Retinal pigment epithelial cell (primary cell): ENCODE measurements around the gene HRG.
A peak's percentile ranks its signal among the peaks of the same experiment; 100 is the strongest.

Experiments used
- DNase-seq: peaks from one replicate; pipeline ENCODE4 v3.0.0-alpha.2; 2010; ENCODE audit warnings: low read depth
- H3K4me3 ChIP-seq: 2 replicates; pipeline ENCODE4 v1.5.1; 2011; ENCODE audit warnings: mild to moderate bottlenecking, low read length, control low read depth, moderate library complexity
- TF ChIP-seq, protein P1 (sequence below): conservative IDR thresholded peaks from 2 replicates; pipeline ENCODE4 v1.5.1; 2011; ENCODE audit warnings: low read depth, low read length, control low read depth, inconsistent platforms

Gene HRG, protein sequence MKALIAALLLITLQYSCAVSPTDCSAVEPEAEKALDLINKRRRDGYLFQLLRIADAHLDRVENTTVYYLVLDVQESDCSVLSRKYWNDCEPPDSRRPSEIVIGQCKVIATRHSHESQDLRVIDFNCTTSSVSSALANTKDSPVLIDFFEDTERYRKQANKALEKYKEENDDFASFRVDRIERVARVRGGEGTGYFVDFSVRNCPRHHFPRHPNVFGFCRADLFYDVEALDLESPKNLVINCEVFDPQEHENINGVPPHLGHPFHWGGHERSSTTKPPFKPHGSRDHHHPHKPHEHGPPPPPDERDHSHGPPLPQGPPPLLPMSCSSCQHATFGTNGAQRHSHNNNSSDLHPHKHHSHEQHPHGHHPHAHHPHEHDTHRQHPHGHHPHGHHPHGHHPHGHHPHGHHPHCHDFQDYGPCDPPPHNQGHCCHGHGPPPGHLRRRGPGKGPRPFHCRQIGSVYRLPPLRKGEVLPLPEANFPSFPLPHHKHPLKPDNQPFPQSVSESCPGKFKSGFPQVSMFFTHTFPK

DNA sequence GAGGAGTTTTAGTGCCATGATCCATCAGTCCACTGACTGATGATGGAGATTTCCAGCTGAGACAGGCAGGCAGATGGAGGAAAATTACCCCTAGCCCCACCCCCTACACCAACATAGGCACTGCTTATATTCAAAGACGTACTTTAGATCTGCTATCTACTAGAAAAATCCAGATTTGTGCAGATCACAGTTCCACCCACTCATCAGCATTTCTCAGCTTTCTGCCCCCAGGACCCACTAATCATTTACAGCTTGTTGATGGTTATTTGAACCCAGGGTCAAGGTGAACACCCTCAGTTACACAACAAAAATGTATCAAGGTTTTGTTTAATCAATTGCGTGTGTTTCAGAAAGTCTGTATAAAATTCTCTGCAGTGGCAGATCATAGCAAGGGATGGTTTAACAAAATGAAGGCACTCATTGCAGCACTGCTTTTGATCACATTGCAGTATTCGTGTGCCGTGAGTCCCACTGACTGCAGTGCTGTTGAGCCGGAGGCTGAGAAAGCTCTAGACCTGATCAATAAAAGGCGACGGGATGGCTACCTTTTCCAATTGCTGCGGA, at the start of gene HRG:
Gene HRG, plus strand, starts transcription at position 390 of the 564 bp plus-strand sequence. Its CDS starts 18 bp downstream, at position 408.
- H3K4me3 ChIP-seq = no peak within 1 kb of the TSS
- TF ChIP-seq, protein P1, sequence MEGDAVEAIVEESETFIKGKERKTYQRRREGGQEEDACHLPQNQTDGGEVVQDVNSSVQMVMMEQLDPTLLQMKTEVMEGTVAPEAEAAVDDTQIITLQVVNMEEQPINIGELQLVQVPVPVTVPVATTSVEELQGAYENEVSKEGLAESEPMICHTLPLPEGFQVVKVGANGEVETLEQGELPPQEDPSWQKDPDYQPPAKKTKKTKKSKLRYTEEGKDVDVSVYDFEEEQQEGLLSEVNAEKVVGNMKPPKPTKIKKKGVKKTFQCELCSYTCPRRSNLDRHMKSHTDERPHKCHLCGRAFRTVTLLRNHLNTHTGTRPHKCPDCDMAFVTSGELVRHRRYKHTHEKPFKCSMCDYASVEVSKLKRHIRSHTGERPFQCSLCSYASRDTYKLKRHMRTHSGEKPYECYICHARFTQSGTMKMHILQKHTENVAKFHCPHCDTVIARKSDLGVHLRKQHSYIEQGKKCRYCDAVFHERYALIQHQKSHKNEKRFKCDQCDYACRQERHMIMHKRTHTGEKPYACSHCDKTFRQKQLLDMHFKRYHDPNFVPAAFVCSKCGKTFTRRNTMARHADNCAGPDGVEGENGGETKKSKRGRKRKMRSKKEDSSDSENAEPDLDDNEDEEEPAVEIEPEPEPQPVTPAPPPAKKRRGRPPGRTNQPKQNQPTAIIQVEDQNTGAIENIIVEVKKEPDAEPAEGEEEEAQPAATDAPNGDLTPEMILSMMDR = no peak
- no peak for DNase-seq

DNA sequence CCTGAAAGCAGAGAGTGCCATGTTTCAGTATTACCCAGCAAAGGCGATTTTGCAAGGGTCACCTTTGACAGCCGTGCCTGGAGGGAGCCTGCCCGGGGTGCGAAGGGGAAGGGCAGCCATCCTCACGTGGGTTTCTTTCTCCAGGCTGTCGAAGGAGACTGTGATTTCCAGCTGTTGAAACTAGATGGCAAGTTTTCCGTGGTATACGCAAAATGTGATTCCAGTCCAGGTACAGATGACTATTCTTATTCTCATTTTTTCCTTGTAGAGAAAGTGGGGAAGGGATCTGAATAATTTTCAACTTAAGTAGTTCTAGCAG, 49.6 kb upstream of the HRG start:
- DNase-seq = no peak
- H3K4me3 ChIP-seq = no peak overlapping the region
- TF ChIP-seq, protein P1 = no peak

DNA sequence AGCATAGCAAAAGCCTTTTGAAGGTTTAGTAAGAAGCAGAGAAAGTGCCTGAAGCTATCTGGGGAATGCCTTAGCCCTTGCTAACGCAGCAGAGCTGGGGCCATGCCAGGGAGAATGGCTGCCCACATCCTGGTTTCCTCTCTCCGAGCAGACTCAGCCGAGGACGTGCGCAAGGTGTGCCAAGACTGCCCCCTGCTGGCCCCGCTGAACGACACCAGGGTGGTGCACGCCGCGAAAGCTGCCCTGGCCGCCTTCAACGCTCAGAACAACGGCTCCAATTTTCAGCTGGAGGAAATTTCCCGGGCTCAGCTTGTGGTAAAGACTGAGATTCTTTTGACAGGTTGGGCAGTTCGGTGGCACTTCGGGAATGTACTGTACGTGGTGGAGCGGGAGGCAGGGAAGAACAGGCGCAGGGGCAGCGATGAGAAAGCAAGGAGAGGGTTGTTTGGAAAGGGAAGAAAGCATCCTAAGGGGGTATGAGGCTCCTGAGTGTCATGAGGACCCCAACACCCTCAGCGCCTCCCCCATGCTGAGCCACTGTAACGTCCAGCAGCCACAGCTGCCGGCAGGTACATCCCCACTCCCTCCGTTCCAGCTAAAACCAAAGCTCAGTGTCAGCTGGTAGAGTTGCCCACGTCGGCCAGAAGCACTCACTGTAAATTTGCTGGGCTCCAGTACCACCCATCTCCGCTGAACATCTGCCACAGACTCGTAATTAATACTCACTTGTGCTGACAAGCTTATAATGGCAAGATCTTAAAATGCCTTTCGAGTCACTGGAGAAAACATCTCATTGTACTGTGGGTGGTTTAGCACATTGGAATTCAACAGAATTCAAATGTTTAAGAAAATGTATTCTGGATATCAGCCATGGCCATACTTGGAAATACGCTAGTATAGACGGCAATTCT, 48.5 kb upstream of the HRG start:
- peak; percentile 86 for DNase-seq
- TF ChIP-seq, protein P1 = peak; percentile 97
- H3K4me3 ChIP-seq = peak overlapping the region; percentile 27

DNA sequence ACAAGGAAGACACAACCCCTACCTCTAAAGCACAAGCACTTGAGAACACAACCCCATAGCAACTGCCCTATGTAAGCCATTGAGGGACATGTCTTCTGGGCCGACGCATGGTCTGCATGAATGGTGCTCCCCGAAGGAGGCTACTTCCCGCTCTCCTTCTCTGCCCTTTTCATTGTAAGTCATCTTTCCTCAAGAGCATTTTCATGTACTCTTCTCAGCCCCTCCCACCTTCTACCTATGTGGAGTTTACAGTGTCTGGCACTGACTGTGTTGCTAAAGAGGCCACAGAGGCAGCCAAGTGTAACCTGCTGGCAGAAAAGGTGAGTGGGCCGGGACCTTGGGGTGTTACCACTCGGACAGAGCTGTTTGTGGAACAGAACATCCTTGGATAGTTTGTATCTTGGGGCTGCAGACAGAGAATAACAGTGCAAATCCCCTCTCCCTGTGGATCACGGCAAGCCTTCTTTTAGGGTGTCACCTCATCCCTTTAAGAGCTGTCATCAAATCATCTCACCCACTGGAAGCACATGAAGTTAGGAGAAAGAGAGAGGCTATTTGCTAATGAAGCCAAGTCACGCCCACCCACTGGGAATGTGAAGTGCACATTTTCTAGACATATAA, 47.4 kb upstream of the HRG start:
- TF ChIP-seq, protein P1 = no peak
- no peak overlapping the region for H3K4me3 ChIP-seq
- no peak for DNase-seq

DNA sequence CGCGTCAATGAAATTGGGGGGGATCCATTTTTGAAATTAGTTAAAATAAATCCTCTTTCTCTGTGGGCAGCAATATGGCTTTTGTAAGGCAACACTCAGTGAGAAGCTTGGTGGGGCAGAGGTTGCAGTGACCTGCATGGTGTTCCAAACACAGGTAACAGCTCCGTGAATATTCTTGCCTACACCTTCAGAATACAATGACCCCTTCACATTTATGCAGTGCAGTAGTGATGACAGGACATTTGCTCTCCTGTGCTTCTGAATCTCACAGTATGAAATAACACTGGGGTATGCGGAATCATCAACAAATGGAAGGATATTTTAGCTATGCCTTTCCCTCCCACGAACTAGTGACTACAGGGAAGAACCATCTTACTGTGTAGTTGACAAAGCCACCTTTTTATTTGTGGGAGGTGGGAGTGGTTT, 46.0 kb upstream of the HRG start:
- H3K4me3 ChIP-seq = no peak overlapping the region
- DNase-seq = no peak
- TF ChIP-seq, protein P1 = no peak

DNA sequence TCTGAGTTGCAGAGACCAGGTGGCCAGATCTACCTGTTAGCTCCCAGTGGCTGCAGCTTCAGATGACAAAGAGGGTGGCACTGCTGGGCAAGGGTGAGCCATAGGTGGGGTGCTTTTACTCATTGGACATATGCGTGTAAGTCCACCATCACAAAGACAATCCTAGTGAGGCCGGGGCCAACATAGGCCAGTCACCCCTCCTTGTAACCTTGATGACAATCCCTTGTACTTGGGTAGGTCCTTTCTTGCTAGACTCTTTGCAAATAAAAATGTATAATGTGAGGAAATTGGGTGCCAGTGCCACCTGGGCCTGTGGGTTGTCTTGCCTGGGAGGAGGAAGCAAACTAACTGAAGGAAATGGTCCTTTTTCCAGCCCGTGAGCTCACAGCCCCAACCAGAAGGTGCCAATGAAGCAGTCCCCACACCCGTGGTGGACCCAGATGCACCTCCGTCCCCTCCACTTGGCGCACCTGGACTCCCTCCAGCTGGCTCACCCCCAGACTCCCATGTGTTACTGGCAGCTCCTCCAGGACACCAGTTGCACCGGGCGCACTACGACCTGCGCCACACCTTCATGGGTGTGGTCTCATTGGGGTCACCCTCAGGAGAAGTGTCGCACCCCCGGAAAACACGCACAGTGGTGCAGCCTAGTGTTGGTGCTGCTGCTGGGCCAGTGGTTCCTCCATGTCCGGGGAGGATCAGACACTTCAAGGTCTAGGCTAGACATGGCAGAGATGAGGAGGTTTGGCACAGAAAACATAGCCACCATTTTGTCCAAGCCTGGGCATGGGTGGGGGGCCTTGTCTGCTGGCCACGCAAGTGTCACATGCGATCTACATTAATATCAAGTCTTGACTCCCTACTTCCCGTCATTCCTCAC, 45.4 kb upstream of the HRG start:
- no peak overlapping the region for H3K4me3 ChIP-seq
- TF ChIP-seq, protein P1 = no peak
- no peak for DNase-seq
